Bone marrow (tissue), 2 donors: ENCODE measurements around the gene KIAA0513.
"Not testable (repeated sequence)": the region's sequence is repeated elsewhere in the genome, so short reads cannot be mapped to it uniquely, and the experiment has no call there.

Experiments used
- DNase-seq, 2 donors: peaks; one replicate each; lab custom pipeline; 2025; lab: John Stamatoyannopoulos, UW

KIAA0513 gene

GRCh38 chr16:85049706-85050305 lies 22.2 kb downstream of the KIAA0513 start:
- no peak for DNase-seq

- DNase-seq = no peak
Measured at GRCh38 chr16:85051067-85051581, 23.5 kb downstream of the KIAA0513 start.

- no peak for DNase-seq
Measured at GRCh38 chr16:85051683-85052082, 24.1 kb downstream of the KIAA0513 start.

GRCh38 chr16:85052536-85052935 lies 24.9 kb downstream of the KIAA0513 start:
- no peak for DNase-seq

GRCh38 chr16:85054321-85054720 lies 26.7 kb downstream of the KIAA0513 start:
- DNase-seq = not testable (repeated sequence)

- DNase-seq = no peak
Measured at GRCh38 chr16:85054948-85055492, 27.4 kb downstream of the KIAA0513 start.

GRCh38 chr16:85055493-85056210 lies 28.1 kb downstream of the KIAA0513 start:
- peak; percentile 27 to 99 for DNase-seq

GRCh38 chr16:85056211-85056748 lies 28.7 kb downstream of the KIAA0513 start:
- DNase-seq = peak in 1 of 2 donors; percentile 12

- no peak for DNase-seq
Measured at GRCh38 chr16:85057212-85057889, 29.8 kb downstream of the KIAA0513 start.

GRCh38 chr16:85057948-85058347 lies 30.4 kb downstream of the KIAA0513 start:
- DNase-seq = no peak

GRCh38 chr16:85058909-85059308 lies 31.3 kb downstream of the KIAA0513 start:
- DNase-seq = no peak

GRCh38 chr16:85061566-85061965 lies 34.0 kb downstream of the KIAA0513 start:
- DNase-seq = peak in 1 of 2 donors; percentile 33

- DNase-seq = no peak
Measured at GRCh38 chr16:85062323-85062722, 34.7 kb downstream of the KIAA0513 start.

- DNase-seq = no peak
Measured at GRCh38 chr16:85062845-85063244, 35.2 kb downstream of the KIAA0513 start.

- no peak for DNase-seq
Measured at GRCh38 chr16:85064186-85064585, 36.6 kb downstream of the KIAA0513 start.

- DNase-seq = no peak
Measured at GRCh38 chr16:85065099-85065498, 37.5 kb downstream of the KIAA0513 start.

- no peak for DNase-seq
Measured at GRCh38 chr16:85066346-85066885, 38.8 kb downstream of the KIAA0513 start.

- no peak for DNase-seq
Measured at GRCh38 chr16:85067024-85067423, 39.4 kb downstream of the KIAA0513 start.

- DNase-seq = no peak
Measured at GRCh38 chr16:85067426-85067825, 39.8 kb downstream of the KIAA0513 start.

GRCh38 chr16:85068746-85069145 lies 41.2 kb downstream of the KIAA0513 start:
- DNase-seq = no peak

GRCh38 chr16:85069171-85069570 lies 41.6 kb downstream of the KIAA0513 start:
- DNase-seq = no peak
